IMR-90 (cell line): ENCODE results near the gene DND1. TPM values are rescaled to one million over a fixed set of nuclear protein-coding genes. Genes with fewer than 3 reads are reported as not detected.

Source experiments
- ATAC-seq: fragments of 200-7000 bp; cut with Tn5 transposase; 2 replicates; pipeline ENCODE4 v1.9.1; 2020; ENCODE audit warnings: low read depth, mild to moderate bottlenecking, moderate library complexity
- BruUV-seq: library from RNA; stranded (reverse); fragments of 400-500 nt; replicated peaks from 2 replicates; lab custom pipeline; 2021; lab: Mats Ljungman, UMichigan
- CTCF ChIA-PET: fragments of 300-600 bp; formaldehyde crosslinking; extraction: SDS; loops from one replicate; lab custom pipeline; 2021; ENCODE audit warnings: antibody characterized with exemption; lab: Yijun Ruan, JAX
- POLR2A ChIA-PET: fragments of 300-600 bp; sonication (Branson Sonifier 250); formaldehyde crosslinking; loops from one replicate; lab custom pipeline; 2022; ENCODE audit warnings: antibody characterized with exemption; ENCODE audit not compliant: unreplicated experiment; lab: Charles Lee
- DNase-seq: peaks from one replicate; pipeline ENCODE4 v3.0.0; 2013
- H2AFZ ChIP-seq: replicated peaks from 2 replicates; pipeline ENCODE3; 2013; ENCODE audit warnings: low read length, mild to moderate bottlenecking; ENCODE audit not compliant: poor library complexity
- H2AK5ac ChIP-seq: 2 replicates; pipeline ENCODE4 v1.6.1; 2013; ENCODE audit warnings: low read depth, low read length, inconsistent platforms
- H2AK9ac ChIP-seq: replicated peaks from 2 replicates; pipeline ENCODE3; 2013; ENCODE audit warnings: mild to moderate bottlenecking, low read depth, low read length, moderate library complexity; ENCODE audit not compliant: poor library complexity
- H2BK120ac ChIP-seq: 2 replicates; pipeline ENCODE4 v1.6.1; 2013; ENCODE audit warnings: low read depth, low read length, inconsistent platforms
- H2BK15ac ChIP-seq: 3 replicates; pipeline ENCODE4 v1.6.1; 2013; ENCODE audit warnings: low read depth, low read length, inconsistent platforms
- H2BK20ac ChIP-seq: 2 replicates; pipeline ENCODE4 v1.6.1; 2013; ENCODE audit warnings: low read depth, mild to moderate bottlenecking, inconsistent platforms, low read length, moderate library complexity
- H2BK5ac ChIP-seq: 2 replicates; pipeline ENCODE4 v1.6.1; 2013; ENCODE audit warnings: mild to moderate bottlenecking, low read depth, low read length, inconsistent platforms; ENCODE audit not compliant: poor library complexity, severe bottlenecking
- H3K14ac ChIP-seq: replicated peaks from 2 replicates; pipeline ENCODE4 v1.6.1; 2013; ENCODE audit warnings: low read depth, low read length, inconsistent platforms
- H3K18ac ChIP-seq: 2 replicates; pipeline ENCODE4 v1.6.1; 2013; ENCODE audit warnings: low read depth, low read length, control low read depth
- H3K23ac ChIP-seq: 2 replicates; pipeline ENCODE4 v1.6.1; 2013; ENCODE audit warnings: low read depth, low read length, inconsistent platforms
- H3K27ac ChIP-seq: 2 replicates; pipeline ENCODE4 v1.5.1; 2013; ENCODE audit warnings: mild to moderate bottlenecking, control low read depth, low read length; ENCODE audit not compliant: insufficient read depth
- H3K27me3 ChIP-seq: 2 replicates; pipeline ENCODE4 v1.6.1; 2013; ENCODE audit warnings: low read length; ENCODE audit not compliant: control insufficient read depth, insufficient read depth
- H3K36me3 ChIP-seq: 2 replicates; pipeline ENCODE4 v1.6.1; 2013; ENCODE audit warnings: low read length, mixed read lengths; ENCODE audit not compliant: control insufficient read depth, insufficient read depth
- H3K4ac ChIP-seq: 2 replicates; pipeline ENCODE4 v1.6.1; 2013; ENCODE audit warnings: low read depth, low read length, inconsistent platforms
- H3K4me1 ChIP-seq: 2 replicates; pipeline ENCODE4 v1.6.1; 2013; ENCODE audit warnings: low read length, mixed read lengths; ENCODE audit not compliant: control insufficient read depth, insufficient read depth
- H3K4me2 ChIP-seq: 2 replicates; pipeline ENCODE4 v1.6.1; 2013; ENCODE audit warnings: low read depth, mild to moderate bottlenecking, control low read depth, low read length, moderate library complexity
- H3K4me3 ChIP-seq: 2 replicates; pipeline ENCODE4 v1.5.1; 2013; ENCODE audit warnings: low read depth, mild to moderate bottlenecking, control low read depth, low read length, moderate library complexity; ENCODE audit not compliant: insufficient read depth
- H3K56ac ChIP-seq: 2 replicates; pipeline ENCODE4 v1.6.1; 2013; ENCODE audit warnings: low read length, inconsistent platforms; ENCODE audit not compliant: insufficient read depth; ENCODE audit errors: extremely low read depth
- H3K79me1 ChIP-seq, 2 experiments: 2 replicates each; pipeline ENCODE4 v1.6.1; 2013; ENCODE audit warnings: low read length in 2 of 2, inconsistent platforms in 1 of 2, low read depth in 1 of 2
- H3K9ac ChIP-seq: 2 replicates; pipeline ENCODE4 v1.6.1; 2013; ENCODE audit warnings: low read depth, low read length, control low read depth
- H3K9me1 ChIP-seq: 2 replicates; pipeline ENCODE4 v1.6.1; 2013; ENCODE audit warnings: low read length, inconsistent platforms; ENCODE audit not compliant: insufficient read depth
- H3K9me3 ChIP-seq: 2 replicates; pipeline ENCODE4 v1.6.1; 2013; ENCODE audit warnings: low read length; ENCODE audit not compliant: control insufficient read depth, insufficient read depth
- H4K20me1 ChIP-seq: 2 replicates; pipeline ENCODE4 v1.6.1; 2013; ENCODE audit warnings: low read length, inconsistent platforms; ENCODE audit not compliant: insufficient read depth
- H4K5ac ChIP-seq: 2 replicates; pipeline ENCODE4 v1.6.1; 2013; ENCODE audit warnings: mild to moderate bottlenecking, low read depth, low read length, control low read depth
- H4K8ac ChIP-seq, 2 experiments: 2 replicates each; pipeline ENCODE4 v1.6.1; 2013; ENCODE audit warnings: low read depth in 2 of 2, low read length in 2 of 2, control low read depth in 1 of 2, inconsistent platforms in 1 of 2
- H4K91ac ChIP-seq: 2 replicates; pipeline ENCODE4 v1.6.1; 2013; ENCODE audit warnings: low read depth, low read length, inconsistent platforms; ENCODE audit not compliant: insufficient read depth
- CHD1 ChIP-seq: IDR thresholded peaks from 2 replicates; pipeline ENCODE4 v1.6.1; 2012; ENCODE audit warnings: low read depth, low read length, improper control_type of control experiment
- SMC3 ChIP-seq: fragments of 150-350 bp; IDR thresholded peaks from 2 replicates; pipeline ENCODE4 v1.6.1; 2016; ENCODE audit warnings: low read depth, mild to moderate bottlenecking, antibody characterized with exemption, low read length, moderate library complexity
- WGBS, 2 experiments: methylation state at CpG; one replicate each; pipeline versions ENCODE4 v1.1.5 to v1.1.7; 2013; ENCODE audit warnings: missing lambda C conversion rate in 2 of 2; ENCODE audit not compliant: insufficient read length in 1 of 2; ENCODE audit errors: extremely low coverage in 2 of 2; 5-methylcytosine and 5-hydroxymethylcytosine counted together
- dilution Hi-C: fragments of 300-500 bp; cut with HindIII; formaldehyde crosslinking; loops from one replicate; pipeline ENCODE4 v1.14.3; 2018; ENCODE audit warnings: low sequenced_read_pairs; ENCODE audit not compliant: unreplicated experiment
- in situ Hi-C: fragments of 300-500 bp; cut with MboI; formaldehyde crosslinking; loops from 3 replicates; pipeline ENCODE4 v1.14.3; 2019; ENCODE audit warnings: low sequenced_read_pairs, inconsistent platforms, mixed read lengths
- intact Hi-C: fragments of 100-400 bp; cut with micrococcal nuclease; formaldehyde crosslinking; loops from 2 replicates; pipeline ENCODE4 v1.10.0; 2022
- polyA plus RNA-seq, 3 experiments: library from polyadenylated mRNA; depleted of rRNA; stranded (reverse); fragments of >200 nt; gene quantifications; 2 replicates each; pipeline ENCODE4 v1.2.3, GENCODE V29; 2012; ENCODE audit warnings: low replicate concordance in 1 of 3
- total RNA-seq: library from RNA; depleted of rRNA; stranded (reverse); fragments of >200 nt; gene quantifications from 2 replicates; pipeline ENCODE4 v1.2.3, GENCODE V29; 2012

Gene DND1
- total and polyA plus RNA-seq, 2 of the 4 experiments (the other 2 are of a cell fraction), result under 0.01 to 0.67 TPM

GRCh38 chr5:140711794-140712193, 38.4 kb upstream of the DND1 start:
- Histone ChIP-seq H4K8ac (no peak overlapping the region), H2AK5ac (no peak overlapping the region), H3K4me3 (no peak overlapping the region), H3K56ac (no peak overlapping the region), H2BK120ac (no peak overlapping the region), H3K36me3 (no peaks in the 10 kb centered on the region; the same call in 1 of the 2 replicates), H3K23ac (no peak overlapping the region), H2AK9ac (no peak overlapping the region), H2BK20ac (no peak overlapping the region), H2BK5ac (no peak overlapping the region), H4K5ac (no peak overlapping the region), H3K27me3 (no peaks in the 10 kb centered on the region), H4K91ac (no peak overlapping the region), H3K4me2 (no peak overlapping the region), H3K14ac (no peak overlapping the region), H3K79me1 (no peaks in the 10 kb centered on the region), H2BK15ac (no peak overlapping the region), H3K4me1 (no peaks in the 10 kb centered on the region), H3K18ac (no peak overlapping the region), H2AFZ (no peak overlapping the region), H4K20me1 (0 out of 2 replicates have a peak, but pooled peaks cover 5% of the 10 kb centered on the region), H3K9me1 (no peaks in the 10 kb centered on the region), H3K27ac (no peak overlapping the region), H3K9ac (no peak overlapping the region), H3K9me3 (no peaks in the 10 kb centered on the region), H3K4ac (no peak overlapping the region)
- no CpG with 5 or more reads among the region's 1 CpG for WGBS, 2 experiments
- ChIA-PET POLR2A (interaction anchor here (0.9 kb wide), 1 partner anchor 12 kb away, joined by 4 read pairs; the partner anchor contains the start of gene ZMAT2), CTCF (interaction anchor here (0.5 to 0.6 kb wide), 2 partner anchors 8 to 412 kb away, joined by 3 to 5 read pairs; no protein-coding TSS in a partner anchor)
- intact Hi-C loops, result no loop called here
- DNase-seq (no peak), ATAC-seq (no peak)
- no TSS peak for BruUV-seq
- dilution Hi-C loops, result no loop called here
- TF ChIP-seq SMC3, result no peak
- no peak for TF ChIP-seq CHD1
- in situ Hi-C loops, result no loop called here
